Body of pancreas (tissue), 4 donors: Measurements from ENCODE around the gene PISD.

Source experiments
- POLR2A ChIP-seq, 3 donors: fragments of 450-650 bp; IDR thresholded peaks; one replicate each; pipeline ENCODE4 v1.6.1; 2016; ENCODE audit warnings: antibody characterized with exemption in 3 of 3, mild to moderate bottlenecking in 2 of 3
- TF ChIP-seq, protein P1 (sequence below), 7 experiments: fragments of 450-650 bp in 4 of 7; fragments of 200-600 bp in 3 of 7; sonication (generic) in 3 of 7; IDR thresholded peaks; one replicate each; pipeline ENCODE4 v1.5.1; 2016 to 2019; ENCODE audit warnings: antibody characterized with exemption in 7 of 7

GRCh38 chr22:31615940-31616314, 46.1 kb downstream of the PISD start:
- TF ChIP-seq, protein P1, sequence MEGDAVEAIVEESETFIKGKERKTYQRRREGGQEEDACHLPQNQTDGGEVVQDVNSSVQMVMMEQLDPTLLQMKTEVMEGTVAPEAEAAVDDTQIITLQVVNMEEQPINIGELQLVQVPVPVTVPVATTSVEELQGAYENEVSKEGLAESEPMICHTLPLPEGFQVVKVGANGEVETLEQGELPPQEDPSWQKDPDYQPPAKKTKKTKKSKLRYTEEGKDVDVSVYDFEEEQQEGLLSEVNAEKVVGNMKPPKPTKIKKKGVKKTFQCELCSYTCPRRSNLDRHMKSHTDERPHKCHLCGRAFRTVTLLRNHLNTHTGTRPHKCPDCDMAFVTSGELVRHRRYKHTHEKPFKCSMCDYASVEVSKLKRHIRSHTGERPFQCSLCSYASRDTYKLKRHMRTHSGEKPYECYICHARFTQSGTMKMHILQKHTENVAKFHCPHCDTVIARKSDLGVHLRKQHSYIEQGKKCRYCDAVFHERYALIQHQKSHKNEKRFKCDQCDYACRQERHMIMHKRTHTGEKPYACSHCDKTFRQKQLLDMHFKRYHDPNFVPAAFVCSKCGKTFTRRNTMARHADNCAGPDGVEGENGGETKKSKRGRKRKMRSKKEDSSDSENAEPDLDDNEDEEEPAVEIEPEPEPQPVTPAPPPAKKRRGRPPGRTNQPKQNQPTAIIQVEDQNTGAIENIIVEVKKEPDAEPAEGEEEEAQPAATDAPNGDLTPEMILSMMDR (IDR thresholded peaks at IDR 0.05), result no peak
- TF ChIP-seq POLR2A (IDR thresholded peaks at IDR 0.05), result no peak
